GM18868 (cell line): ENCODE data around the gene KRT222.

Experiments used
- ATAC-seq: cut with Tn5 transposase; IDR thresholded peaks from one replicate; pipeline ENCODE4 v1.9.1; 2021; ENCODE audit warnings: mild to moderate bottlenecking, moderate library complexity; ENCODE audit not compliant: unreplicated experiment

The KRT222 gene

DNA sequence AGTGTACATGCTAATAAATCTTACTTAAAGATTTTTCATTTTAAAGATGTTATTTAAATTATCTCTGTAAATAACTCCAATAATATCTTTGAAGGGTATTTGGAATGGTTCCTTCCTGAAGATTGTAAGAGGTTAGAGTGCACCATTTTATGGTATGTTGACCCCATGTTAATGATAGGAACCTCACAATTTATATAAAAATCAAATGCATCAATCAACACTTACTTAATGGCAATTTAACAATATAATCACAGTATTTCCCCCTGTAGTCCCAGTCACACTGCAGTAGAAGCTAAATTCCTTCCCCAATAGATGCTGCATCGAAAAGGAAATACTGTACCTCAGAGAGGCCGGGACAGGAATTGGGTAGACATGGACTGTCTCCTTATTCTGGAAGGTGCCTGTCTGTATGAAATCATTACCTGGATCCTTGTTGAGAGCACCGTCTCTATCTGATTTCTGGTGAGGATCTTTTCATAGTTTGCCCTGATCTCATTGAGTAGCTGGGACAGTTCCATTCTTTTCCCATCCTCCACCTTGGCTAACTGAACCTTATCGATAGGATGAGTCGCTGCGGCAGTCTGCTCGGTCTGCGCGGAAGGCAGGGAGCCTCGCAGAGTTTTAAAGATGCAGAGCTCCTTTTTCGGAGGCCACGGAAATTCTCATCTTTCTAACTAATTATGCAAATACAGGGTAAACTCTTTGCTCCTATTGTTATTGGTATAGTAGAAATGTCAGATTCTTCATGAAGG, at the start of gene KRT222:
TSS of gene KRT222 (minus strand) at position 596 of the 752 bp plus-strand sequence. CDS start at position 518, 78 bp downstream.
- ATAC-seq, result no peak

DNA sequence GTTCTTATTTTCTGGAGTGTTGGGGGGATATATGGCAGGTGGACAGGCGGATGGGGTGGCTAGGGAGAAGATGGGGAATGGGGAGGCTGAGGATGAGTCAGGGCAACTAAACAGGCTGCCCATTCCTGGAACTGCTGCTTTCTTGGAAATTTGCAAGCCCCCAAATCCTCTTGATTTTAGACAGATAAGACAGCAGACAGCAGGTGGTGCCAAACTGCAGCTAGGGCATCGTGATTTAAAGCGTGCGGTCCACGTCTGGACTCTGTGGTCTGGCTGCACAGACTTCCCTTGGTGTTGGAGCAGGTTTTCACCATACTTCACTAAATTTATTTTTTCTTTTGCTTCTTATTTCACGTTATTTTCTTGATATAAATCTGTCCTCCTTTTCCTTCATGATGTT, 49.5 kb upstream of the KRT222 start:
- ATAC-seq, result no peak

DNA sequence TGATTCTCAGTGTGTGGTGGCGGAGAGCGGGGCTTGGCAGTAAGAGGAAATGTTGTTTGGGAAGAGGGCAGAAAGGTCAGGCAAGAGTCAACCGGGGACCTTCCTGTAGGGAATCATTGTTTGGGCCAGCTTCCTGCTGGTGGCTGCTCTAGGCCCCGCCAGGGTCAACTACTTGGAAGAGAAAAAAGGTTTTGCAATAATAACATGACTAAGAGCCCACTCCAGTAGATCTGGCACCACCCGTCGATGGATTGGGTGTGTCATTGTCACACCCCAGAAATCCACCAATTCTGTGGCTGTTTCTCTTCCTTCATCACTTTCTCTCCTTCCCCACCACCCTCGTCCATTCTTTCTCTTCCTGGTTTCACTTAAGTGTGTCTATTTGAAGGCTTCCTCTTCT, 42.8 kb upstream of the KRT222 start:
- no peak for ATAC-seq

DNA sequence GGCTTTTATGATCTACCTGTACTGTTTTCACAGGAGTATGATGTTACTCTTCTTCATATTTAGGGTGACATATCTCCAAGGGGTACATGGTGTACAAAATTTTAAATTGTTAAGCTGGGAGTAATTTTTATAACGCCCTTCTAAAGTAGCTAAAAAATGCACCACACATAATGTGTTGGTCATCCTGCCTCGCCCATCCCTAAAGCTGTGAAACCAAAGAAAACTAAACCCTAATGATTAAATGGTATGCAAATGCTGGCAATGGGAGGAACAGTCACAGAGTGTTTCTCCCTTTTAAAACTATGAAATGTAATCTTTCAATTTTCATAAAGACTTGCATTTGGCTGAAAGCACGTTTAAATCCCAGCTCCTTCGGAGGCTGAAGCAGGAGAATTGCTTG, 40.6 kb upstream of the KRT222 start:
- ATAC-seq, result no peak

DNA sequence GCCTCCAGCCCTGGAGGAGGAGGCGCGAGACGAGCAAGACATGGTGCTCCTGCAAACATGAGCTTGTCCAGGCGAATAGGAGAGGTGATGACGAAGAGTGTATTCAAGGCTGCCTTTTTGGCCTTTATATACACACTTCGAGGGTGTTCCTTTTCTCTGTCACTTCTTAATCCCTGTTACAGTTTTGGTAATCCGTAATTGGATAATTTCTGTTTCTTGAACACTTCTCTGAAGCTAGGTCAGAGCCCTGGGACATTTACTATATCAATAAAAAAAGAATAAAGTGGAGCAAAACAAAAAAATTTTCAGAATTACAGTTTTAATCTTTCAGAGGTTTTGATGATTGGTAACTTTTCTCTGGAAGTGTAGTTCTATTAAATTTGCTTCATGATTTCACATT, 38.7 kb upstream of the KRT222 start, which contains the start of gene KRT24:
TSS of gene KRT24 (minus strand) at position 101 of the 400 bp plus-strand sequence. CDS start at position 42, 59 bp downstream.
- no peak for ATAC-seq

DNA sequence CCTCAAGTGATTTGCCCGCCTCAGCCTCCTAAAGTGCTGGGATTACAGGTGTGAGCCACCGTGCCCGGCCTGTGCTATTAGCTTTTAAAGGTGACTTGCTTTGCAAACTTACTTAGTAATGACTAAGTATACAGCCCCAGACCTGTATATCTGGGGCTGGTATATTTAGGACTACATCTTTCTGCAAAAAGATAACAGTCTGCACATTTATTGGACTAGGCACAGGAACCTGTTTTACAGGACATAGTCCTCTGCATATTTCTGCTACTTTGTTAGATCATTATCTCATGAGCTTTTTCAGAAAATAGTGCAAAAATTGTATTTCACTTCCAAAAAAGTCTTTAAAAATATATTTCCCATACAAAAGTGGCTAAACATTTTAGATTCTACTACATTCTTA, 37.3 kb upstream of the KRT222 start:
- ATAC-seq, result no peak

DNA sequence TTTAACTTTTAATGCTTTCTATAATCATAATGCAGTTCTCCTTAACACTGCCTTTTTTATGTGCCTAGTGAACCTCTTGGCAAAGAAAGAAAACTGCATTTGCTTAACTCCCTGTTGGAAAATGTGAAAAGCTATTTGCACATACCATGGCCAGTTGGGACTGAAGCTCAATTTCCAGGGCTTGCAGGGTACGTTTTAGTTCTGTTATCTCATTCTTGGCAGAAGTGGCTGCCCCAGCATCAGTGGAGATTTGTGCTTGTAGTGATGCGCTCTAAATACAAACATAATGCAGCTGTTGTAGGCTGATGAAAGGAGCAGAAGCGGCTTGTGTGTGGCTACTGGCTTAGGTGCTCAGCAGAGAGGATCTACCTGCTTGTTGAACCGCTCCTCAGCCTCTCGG, 34.9 kb upstream of the KRT222 start:
- ATAC-seq, result no peak

DNA sequence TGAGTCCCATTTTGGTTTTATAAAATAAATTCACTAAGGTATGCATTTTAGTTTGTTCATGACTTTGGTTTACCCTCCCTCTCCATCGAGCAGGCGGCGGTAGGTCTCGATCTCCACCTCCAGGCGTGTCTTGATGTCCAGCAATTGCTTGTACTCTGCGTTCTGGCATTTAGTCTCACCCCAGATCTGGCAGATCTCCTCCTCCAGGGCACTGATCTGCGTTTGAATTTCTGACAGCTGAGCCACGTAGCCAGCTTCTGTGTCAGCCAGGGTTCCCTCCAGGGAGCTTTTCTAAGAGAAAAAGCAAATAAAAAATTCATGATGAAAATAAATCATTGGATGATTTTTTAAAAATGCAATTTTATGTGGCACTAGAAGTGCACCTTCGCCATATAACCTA, 34.4 kb upstream of the KRT222 start:
- no peak for ATAC-seq

DNA sequence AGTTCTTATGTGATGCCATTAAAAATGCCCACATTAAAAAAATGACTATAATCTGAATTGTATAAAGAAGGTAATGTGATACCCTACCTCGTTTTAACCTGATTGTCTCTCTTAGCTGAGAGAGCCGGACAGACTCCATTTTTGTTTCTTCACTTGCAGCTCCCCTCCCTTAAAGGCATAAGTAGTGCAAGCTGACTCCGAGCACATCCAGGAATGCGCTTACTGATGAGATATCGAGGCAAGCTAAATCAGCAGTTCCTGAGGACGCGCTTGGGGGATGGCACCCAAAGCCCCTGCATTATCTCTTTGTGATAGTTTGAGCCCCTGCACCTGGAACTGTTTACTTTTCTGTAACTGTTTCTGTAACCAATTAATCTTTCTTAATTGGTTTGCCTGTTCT, 32.3 kb upstream of the KRT222 start:
- ATAC-seq, result no peak

DNA sequence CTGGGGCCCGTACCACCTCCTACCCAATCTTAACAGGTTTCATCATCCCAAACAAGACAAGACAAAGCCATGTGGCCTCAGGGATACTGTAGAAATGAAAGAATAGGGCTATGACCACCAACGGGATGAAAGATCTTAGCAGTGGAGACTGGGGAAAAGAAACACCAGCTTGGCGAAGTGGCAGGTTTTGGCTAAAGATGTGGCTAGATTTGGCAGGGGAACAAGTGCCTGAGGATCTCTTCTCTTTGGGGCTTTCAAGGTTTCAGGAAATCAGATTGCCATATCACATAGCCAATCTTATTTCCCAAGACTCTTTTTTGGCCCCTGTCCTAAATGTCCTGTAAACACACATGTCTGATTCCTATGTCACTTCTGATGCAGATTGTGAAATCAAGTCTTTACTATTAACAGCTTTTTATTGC, 31.7 kb upstream of the KRT222 start:
- ATAC-seq, result no peak

DNA sequence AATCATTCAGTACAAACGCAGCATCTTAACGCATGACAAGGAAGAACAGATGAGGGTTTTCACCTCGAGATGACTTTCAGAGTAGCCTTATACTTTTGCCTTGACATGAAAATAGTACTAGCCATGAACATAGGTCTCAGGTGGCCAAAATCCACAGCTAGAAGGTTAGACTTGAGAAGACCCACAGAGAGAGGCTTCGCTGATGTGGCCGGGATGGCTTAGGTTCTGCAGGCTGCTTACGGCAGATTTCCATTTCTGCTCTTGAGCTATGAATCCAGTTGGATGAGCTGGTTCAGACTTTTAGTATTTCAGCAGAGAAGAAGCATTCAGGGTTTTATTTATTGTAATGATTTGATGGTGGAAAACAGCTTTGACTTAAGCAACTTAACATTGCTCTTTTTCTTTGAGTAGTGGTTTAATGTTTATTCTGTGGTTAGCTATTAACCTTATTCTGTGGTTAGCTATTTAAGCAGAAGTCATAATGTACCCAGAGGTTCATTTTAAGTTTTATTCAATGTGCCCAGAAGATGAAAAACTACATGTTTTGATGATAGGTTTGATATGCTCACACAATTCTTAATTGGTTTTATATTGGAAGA, 31.0 kb upstream of the KRT222 start:
- no peak for ATAC-seq

DNA sequence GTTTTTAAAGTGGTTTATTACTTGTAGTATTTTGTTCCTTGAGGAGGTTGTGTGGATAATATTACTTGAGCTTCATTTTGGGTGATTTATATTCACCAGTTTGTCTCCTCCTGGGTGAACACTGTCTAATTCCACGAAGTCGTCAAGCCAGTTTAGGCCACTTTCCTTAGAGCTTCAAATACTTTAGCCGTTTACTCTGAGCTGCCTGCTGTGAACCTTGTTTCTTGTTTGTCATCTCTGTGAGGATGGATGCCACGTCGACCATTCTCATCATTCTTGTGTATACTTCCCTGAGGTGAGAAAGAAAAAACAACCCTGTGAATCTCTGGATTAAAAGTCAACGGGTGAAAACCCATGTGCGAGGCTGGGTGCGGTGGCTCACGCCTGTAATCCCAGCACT, 29.6 kb upstream of the KRT222 start:
- ATAC-seq, result no peak

DNA sequence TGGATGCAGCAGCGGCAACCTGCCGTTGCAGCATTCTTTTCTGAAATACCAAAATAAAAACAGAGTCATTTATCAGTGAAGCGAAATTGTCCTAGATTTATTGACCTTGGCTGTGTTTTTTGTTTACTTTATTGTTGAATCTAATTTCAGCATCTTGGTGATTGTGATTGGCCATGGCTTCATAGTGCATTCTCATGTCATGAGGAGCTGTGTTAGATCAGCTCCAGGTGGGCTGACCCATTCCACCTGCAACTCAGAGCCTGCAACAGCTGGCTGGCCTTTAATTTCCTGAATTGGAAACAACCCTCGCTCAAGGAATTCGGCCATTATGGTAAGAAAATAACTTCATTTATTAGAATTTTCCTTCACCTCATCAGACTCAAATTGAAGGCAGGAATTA, 22.1 kb upstream of the KRT222 start:
- ATAC-seq, result no peak

DNA sequence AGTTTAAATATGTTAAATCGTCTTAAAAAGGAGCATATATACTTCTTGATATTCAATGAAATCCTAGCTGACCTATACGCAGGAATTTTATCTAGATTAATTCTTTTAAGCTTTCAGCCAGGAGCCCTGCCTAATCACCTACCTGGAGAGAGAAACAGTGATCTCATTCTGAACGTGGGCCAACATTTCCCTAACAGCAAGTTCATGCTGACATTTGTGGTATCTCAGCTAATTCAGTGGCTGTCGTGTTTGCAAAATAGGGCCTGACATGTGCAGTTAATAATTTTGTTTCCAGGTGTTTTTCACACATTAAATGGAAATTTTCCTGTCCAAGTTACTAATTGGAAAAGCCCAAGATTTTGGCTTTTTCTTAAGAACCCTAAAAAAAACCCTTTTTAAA, 21.2 kb upstream of the KRT222 start:
- no peak for ATAC-seq

DNA sequence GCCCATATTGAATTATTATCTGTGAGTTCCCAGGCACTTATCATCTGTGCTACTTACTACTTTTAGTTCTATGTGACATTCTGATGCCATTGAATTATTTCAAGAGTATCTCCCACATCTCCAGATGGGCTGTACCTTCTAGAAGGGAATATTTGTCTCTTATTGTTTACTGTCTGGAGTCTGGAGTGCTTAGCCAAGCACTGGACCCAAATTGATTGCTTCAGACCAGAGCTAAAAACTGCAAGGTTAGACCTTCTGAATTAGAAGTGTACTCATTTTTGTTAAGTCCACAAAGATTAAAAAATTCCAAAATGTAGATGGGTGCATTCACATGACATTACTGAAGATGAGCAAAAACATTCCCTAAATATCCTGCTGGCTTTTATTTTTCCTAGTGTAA, 16.0 kb upstream of the KRT222 start:
- ATAC-seq, result no peak

DNA sequence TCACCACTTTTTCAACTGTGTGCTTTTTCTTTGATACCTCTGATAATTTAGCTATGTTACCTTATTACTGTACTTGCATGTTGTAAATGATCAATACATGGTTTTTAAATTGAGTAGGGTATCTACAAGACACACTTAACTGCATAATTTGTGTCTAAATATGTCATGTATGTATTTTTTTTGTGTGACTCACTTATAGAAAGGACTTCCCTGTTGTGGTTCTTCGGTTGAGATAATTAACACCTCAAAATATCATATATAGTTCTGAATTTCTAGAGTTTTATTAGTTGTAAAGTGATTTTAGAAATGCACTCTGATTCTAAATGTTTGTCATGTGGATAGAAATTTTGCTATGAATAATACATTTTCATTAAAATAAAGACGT, 14.5 kb upstream of the KRT222 start:
- ATAC-seq, result no peak

DNA sequence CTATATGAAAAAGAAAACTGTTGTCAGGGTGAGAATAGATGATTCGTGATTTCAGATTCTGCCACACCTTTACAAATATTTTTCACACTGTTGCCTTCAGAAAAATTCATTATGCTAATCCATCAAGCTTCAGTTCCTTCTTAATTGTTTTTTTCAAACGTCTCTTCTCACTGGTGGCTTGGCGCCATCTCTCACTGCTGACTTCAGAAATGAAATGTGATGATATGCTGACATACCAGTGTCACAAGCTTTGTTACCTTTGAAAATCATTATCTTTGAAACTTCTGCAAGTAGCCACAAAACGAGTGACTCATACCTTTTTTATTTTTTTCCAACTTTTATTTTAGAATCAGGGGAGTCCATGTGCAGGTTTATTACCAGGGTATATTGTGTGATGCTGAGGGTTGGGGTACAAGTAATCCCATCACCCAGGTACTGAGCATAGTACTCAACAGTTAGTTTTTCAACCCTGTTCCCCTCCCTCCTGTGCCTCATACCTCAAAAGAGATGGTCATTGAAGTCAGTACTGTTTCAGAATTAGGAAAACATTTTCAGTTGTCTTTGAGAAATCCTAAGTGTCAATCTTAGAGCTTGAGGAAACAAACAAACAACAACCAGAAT, 14.0 kb upstream of the KRT222 start:
- ATAC-seq, result no peak

DNA sequence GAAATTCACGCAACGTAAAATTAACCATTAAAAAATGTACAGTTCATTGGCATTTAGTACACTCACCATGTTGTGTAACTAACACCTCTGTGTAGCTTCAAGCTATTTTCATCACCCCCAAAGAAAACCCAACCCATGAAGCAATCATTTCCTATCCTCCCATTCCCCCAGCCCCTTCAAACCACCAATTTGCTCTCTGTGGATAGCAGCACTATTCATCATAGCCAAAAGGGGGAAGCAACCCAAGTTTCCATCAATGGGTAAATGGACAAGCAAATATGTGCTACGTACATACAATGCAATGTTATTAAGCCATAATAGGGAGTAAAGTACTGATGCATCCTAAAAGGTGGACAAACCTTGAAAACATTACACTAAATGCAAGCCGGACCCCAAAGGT, 10.9 kb upstream of the KRT222 start:
- ATAC-seq, result no peak

DNA sequence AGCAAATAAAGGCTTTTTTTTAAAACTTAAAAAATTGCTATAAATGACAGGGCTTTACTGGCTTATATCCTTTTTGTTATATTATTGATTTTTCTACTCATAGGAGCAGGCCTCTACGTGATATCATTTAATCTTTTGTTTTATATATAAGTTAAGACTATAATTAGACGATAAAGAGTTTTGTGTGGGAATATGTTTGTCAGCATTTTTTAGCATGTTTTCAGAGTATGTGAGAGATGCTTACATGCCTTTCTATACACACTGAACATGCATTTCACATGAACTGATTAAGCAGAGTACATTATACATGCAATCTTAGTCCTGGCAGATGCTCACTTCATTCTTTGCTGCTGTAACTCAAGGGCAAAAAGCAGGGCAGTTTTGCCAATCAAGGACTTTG, 7.7 kb upstream of the KRT222 start:
- no peak for ATAC-seq

DNA sequence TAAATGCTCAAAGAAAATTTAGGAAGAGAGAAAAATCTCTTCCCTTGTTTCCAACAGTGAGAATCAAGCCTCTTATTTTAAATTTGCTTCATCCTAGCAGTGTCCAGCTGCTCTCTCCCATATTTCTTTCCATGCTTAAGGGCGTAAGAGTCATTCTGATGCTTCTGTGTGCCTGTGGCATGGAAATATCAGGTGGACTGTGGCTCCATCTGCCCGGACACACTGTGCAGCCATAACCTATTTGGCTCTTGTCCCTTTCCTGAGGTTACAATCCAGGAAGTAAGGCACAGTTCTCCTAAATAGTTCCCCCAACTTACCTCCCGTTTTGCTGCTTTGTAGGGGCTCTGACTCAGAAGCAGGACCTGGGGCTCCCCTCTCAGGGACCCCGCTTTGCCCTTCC, 6.3 kb upstream of the KRT222 start:
- ATAC-seq, result no peak

DNA sequence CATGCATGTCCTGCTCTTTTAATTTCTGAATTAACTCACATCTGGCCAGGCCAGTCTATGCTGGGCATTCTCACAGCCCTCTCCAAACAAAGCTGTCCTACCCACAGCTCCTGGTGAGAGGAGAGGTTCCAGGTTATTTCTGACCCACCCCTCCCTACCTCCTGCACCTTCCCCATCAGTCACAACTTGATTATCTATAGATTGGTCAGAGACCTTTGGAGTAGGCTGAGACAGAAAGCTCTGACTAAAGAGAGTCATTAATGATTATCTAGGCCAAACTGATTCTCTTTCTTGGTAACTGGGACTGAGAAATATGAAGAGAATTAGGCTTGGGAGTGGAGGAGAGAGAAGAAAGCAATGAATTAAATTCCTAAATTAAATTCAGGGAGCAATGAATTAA, 1.4 kb upstream of the KRT222 start:
- ATAC-seq, result no peak

DNA sequence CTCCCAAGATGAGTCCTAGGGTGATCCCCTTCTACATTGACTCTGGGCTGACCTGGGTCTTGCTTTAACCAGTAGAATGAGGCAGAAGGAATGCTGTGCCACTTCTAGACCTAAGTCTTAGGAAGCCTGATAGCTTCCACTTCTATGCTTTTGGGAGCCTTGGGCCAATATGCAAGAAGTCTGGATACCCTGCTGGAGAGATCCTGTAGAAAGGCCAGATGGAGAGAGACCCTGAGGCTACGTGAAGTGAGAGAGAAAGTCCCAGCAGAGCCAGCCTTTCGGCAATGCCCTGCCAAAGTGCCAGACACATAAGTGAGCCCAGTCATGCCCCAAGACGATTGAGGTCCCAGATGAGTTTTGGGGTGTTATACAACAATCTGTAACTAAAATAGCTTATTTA, 1.7 kb downstream of the KRT222 start:
- no peak for ATAC-seq
